GM21447 (cell line): ENCODE measurements around the gene MREG.

Source experiments
- ATAC-seq: cut with Tn5 transposase; IDR thresholded peaks from one replicate; pipeline ENCODE4 v1.9.1; 2021; ENCODE audit not compliant: unreplicated experiment

The MREG gene

GRCh38 chr2:215920244-215921100 is 92.9 kb downstream of the MREG start:
- peak; percentile 48 for ATAC-seq

GRCh38 chr2:215919624-215920243 is 93.6 kb downstream of the MREG start:
- no peak for ATAC-seq

GRCh38 chr2:215918901-215919599 is 94.3 kb downstream of the MREG start:
- no peak for ATAC-seq

GRCh38 chr2:215917953-215918620 is 95.3 kb downstream of the MREG start:
- peak; percentile 84 for ATAC-seq

GRCh38 chr2:215915441-215915840 is 97.9 kb downstream of the MREG start:
- no peak for ATAC-seq

- no peak for ATAC-seq
Measured at GRCh38 chr2:215914777-215915165, 98.6 kb downstream of the MREG start.

GRCh38 chr2:215914054-215914776 is 99.1 kb downstream of the MREG start:
- no peak for ATAC-seq

- no peak for ATAC-seq
Measured at GRCh38 chr2:215912299-215912842, 101.0 kb downstream of the MREG start.

GRCh38 chr2:215911301-215912085 is 101.9 kb downstream of the MREG start:
- ATAC-seq, result no peak

GRCh38 chr2:215910180-215910579 is 103.2 kb downstream of the MREG start:
- ATAC-seq, result no peak

GRCh38 chr2:215907147-215907546 is 106.2 kb downstream of the MREG start:
- no peak for ATAC-seq

GRCh38 chr2:215906458-215906857 is 106.9 kb downstream of the MREG start:
- no peak for ATAC-seq

- ATAC-seq, result no peak
Measured at GRCh38 chr2:215905691-215906090, 107.7 kb downstream of the MREG start.

GRCh38 chr2:215904101-215904500 is 109.2 kb downstream of the MREG start:
- no peak for ATAC-seq

- no peak for ATAC-seq
Measured at GRCh38 chr2:215903203-215903602, 110.1 kb downstream of the MREG start.

- ATAC-seq, result no peak
Measured at GRCh38 chr2:215901796-215902195, 111.6 kb downstream of the MREG start.

- peak; percentile 84 for ATAC-seq
Measured at GRCh38 chr2:215900843-215901242, 112.5 kb downstream of the MREG start.

GRCh38 chr2:215900203-215900611 is 113.1 kb downstream of the MREG start:
- no peak for ATAC-seq
